SK-N-SH (cell line): ENCODE data around the gene LRSAM1. TPM values are rescaled to one million over a fixed set of nuclear protein-coding genes. Genes with fewer than 3 reads are reported as not detected.
A peak's percentile ranks its signal among the peaks of the same experiment; 100 is the strongest.

ENCODE experiments used
- CTCF ChIA-PET: fragments of 300-600, 350-600 bp; formaldehyde crosslinking; extraction: SDS; loops from one replicate; lab custom pipeline; 2021; lab: Yijun Ruan, JAX
- POLR2A ChIA-PET: fragments of 350-600 bp; sonication (Branson Sonifier 250); formaldehyde crosslinking; extraction: SDS; loops from one replicate; lab custom pipeline; 2020; ENCODE audit warnings: antibody characterized with exemption, inconsistent platforms; lab: Yijun Ruan, JAX
- DNase-seq: peaks from one replicate; pipeline ENCODE4 v3.0.0; 2012
- H2AFZ ChIP-seq: fragments of 200-600 bp; sonication (generic); 2 replicates; pipeline ENCODE4 v1.8.1; 2016; ENCODE audit warnings: antibody characterized with exemption, mild to moderate bottlenecking, low read depth
- H3F3A ChIP-seq: fragments of 200-600 bp; sonication (generic); replicated peaks from 2 replicates; pipeline ENCODE3; 2016; ENCODE audit warnings: antibody characterized with exemption, mild to moderate bottlenecking; ENCODE audit not compliant: insufficient read depth
- H3K27ac ChIP-seq, 2 experiments: fragments of 200-500 bp in 1 of 2; fragments of 200-600 bp in 1 of 2; sonication (Bioruptor generic) in 1 of 2; sonication (generic), shearing (Covaris generic) in 1 of 2; 2 replicates each; pipeline versions ENCODE4 v1.5.1 to v1.6.1; 2014 to 2016; ENCODE audit warnings: low read depth in 2 of 2, inconsistent platforms in 1 of 2, low read length in 1 of 2, mild to moderate bottlenecking in 1 of 2, mixed read lengths in 1 of 2
- H3K27me3 ChIP-seq: fragments of 200-600 bp; sonication (generic), shearing (Covaris generic); 2 replicates; pipeline ENCODE4 v1.6.1; 2016; ENCODE audit warnings: mixed run types; ENCODE audit not compliant: insufficient read depth
- H3K36me3 ChIP-seq, 2 experiments: fragments of 200-500 bp in 1 of 2; fragments of 200-600 bp in 1 of 2; sonication (Bioruptor generic) in 1 of 2; sonication (generic) in 1 of 2; replicated peaks in 1 of 2; 2 replicates each; pipeline versions ENCODE3 to v1.5.1; 2014 to 2016; ENCODE audit warnings: low read length in 1 of 2, mild to moderate bottlenecking in 1 of 2; ENCODE audit not compliant: insufficient read depth in 2 of 2, control insufficient read depth in 1 of 2
- H3K4me1 ChIP-seq, 2 experiments: fragments of 200-500 bp in 1 of 2; fragments of 200-600 bp in 1 of 2; sonication (Bioruptor generic) in 1 of 2; sonication (generic), shearing (Covaris generic) in 1 of 2; 2 replicates each; pipeline versions ENCODE4 v1.5.1 to v1.6.1; 2014 to 2016; ENCODE audit warnings: low read depth in 1 of 2, low read length in 1 of 2, mixed run types in 1 of 2; ENCODE audit not compliant: insufficient read depth in 2 of 2, control insufficient read depth in 1 of 2
- H3K4me2 ChIP-seq: fragments of 200-600 bp; sonication (generic), shearing (Covaris generic); 2 replicates; pipeline ENCODE4 v1.6.1; 2017; ENCODE audit warnings: mixed run types
- H3K4me3 ChIP-seq, 2 experiments: fragments of 200-500 bp in 1 of 2; fragments of 200-600 bp in 1 of 2; sonication (Bioruptor generic) in 1 of 2; sonication (generic), shearing (Covaris generic) in 1 of 2; 2 replicates each; pipeline versions ENCODE4 v1.5.1 to v1.8.1; 2014 to 2016; ENCODE audit warnings: low read depth in 2 of 2, inconsistent platforms in 1 of 2, low read length in 1 of 2, mild to moderate bottlenecking in 1 of 2, mixed read lengths in 1 of 2, moderate library complexity in 1 of 2
- H3K79me2 ChIP-seq: fragments of 200-600 bp; sonication (generic); 2 replicates; pipeline ENCODE4 v1.8.1; 2017; ENCODE audit warnings: mild to moderate bottlenecking; ENCODE audit not compliant: insufficient read depth
- H3K9ac ChIP-seq: fragments of 200-600 bp; sonication (generic); 2 replicates; pipeline ENCODE4 v1.6.1; 2017; ENCODE audit warnings: mixed run types
- H3K9me2 ChIP-seq: fragments of 200-600 bp; sonication (generic); 2 replicates; pipeline ENCODE4 v1.6.1; 2017; ENCODE audit warnings: mixed run types
- H3K9me3 ChIP-seq: fragments of 200-600 bp; sonication (generic); 2 replicates; pipeline ENCODE4 v1.6.1; 2017; ENCODE audit warnings: mixed run types, mild to moderate bottlenecking, moderate library complexity
- H4K20me1 ChIP-seq: fragments of 200-600 bp; sonication (generic); 2 replicates; pipeline ENCODE4 v1.6.1; 2017; ENCODE audit warnings: mild to moderate bottlenecking, mixed run types; ENCODE audit not compliant: insufficient read depth
- CHD2 ChIP-seq: fragments of 150-350 bp; IDR thresholded peaks from 2 replicates; pipeline ENCODE4 v1.6.1; 2018; ENCODE audit warnings: low read length; ENCODE audit not compliant: partially characterized antibody
- CTCF ChIP-seq: fragments of 200-600 bp; sonication (generic); IDR thresholded peaks from 2 replicates; pipeline ENCODE4 v1.6.1; 2017; ENCODE audit warnings: antibody characterized with exemption, mild to moderate bottlenecking, moderate library complexity
- EP300 ChIP-seq, 2 experiments: IDR thresholded peaks; 2 replicates each; pipeline versions ENCODE4 v1.4.0 to v1.6.1; 2012; ENCODE audit warnings: borderline replicate concordance in 1 of 2, low read depth in 1 of 2, low read length in 1 of 2
- EZH2phosphoT487 ChIP-seq: fragments of 200-600 bp; sonication (generic); IDR thresholded peaks from 2 replicates; pipeline ENCODE4 v1.6.1; 2017; ENCODE audit warnings: low read depth, mixed run types, mild to moderate bottlenecking, antibody characterized with exemption, moderate library complexity, borderline replicate concordance
- FOXJ3 ChIP-seq: sonication (generic); formaldehyde crosslinking; IDR thresholded peaks from 2 replicates; pipeline ENCODE4 v1.5.1; 2020; ENCODE audit warnings: mild to moderate bottlenecking, missing genetic modification reagents
- JUND ChIP-seq: IDR thresholded peaks from 2 replicates; pipeline ENCODE4 v1.4.0; 2012
- NFIC ChIP-seq: IDR thresholded peaks from 2 replicates; pipeline ENCODE4 v1.4.0; 2012; ENCODE audit warnings: borderline replicate concordance
- RCOR1 ChIP-seq: fragments of 150-350 bp; IDR thresholded peaks from 2 replicates; pipeline ENCODE4 v1.6.1; 2017; ENCODE audit warnings: antibody characterized with exemption, low read length
- RFX5 ChIP-seq: IDR thresholded peaks from 2 replicates; pipeline ENCODE4 v1.6.1; 2012; ENCODE audit warnings: mild to moderate bottlenecking, improper control_type of control experiment, low read length
- SIN3A ChIP-seq: IDR thresholded peaks from 2 replicates; pipeline ENCODE4 v1.6.1; 2012; ENCODE audit warnings: low read depth, mild to moderate bottlenecking, low read length, moderate library complexity, borderline replicate concordance
- SMC3 ChIP-seq: IDR thresholded peaks from 2 replicates; pipeline ENCODE4 v1.6.1; 2012; ENCODE audit warnings: low read depth, low read length, improper control_type of control experiment
- TCF12 ChIP-seq: IDR thresholded peaks from 2 replicates; pipeline ENCODE4 v1.4.0; 2012
- TEAD4 ChIP-seq: IDR thresholded peaks from 2 replicates; pipeline ENCODE4 v1.4.0; 2012; ENCODE audit warnings: mild to moderate bottlenecking, borderline replicate concordance; ENCODE audit not compliant: insufficient read depth
- USF1 ChIP-seq: IDR thresholded peaks from 2 replicates; pipeline ENCODE4 v1.4.0; 2012; ENCODE audit warnings: low read depth, borderline replicate concordance
- ZBTB33 ChIP-seq: IDR thresholded peaks from 2 replicates; pipeline ENCODE4 v1.4.0; 2012; ENCODE audit warnings: low read depth, borderline replicate concordance
- WGBS: methylation state at CpG from one replicate; pipeline ENCODE4 v1.1.6; 2017; ENCODE audit warnings: low lambda C conversion rate; 5-methylcytosine and 5-hydroxymethylcytosine counted together
- polyA plus RNA-seq, 3 experiments: library from polyadenylated mRNA; depleted of rRNA; stranded (reverse); fragments of >200 nt; gene quantifications; 2 replicates each; pipeline ENCODE4 v1.2.3, GENCODE V29; 2012

The LRSAM1 gene
- polyA plus RNA-seq, 1 of the 3 experiments (the other 2 are of a cell fraction): 8.0 TPM

GRCh38 chr9:127535396-127535795, 84.1 kb downstream of the LRSAM1 start:
- Histone ChIP-seq H3F3A (peaks cover 21% of the 10 kb centered on the region), H3K27ac (peak overlapping the region in 1 of 2 experiments; percentile 27; a peak in 1 of 4 replicates), H3K9ac (no peak overlapping the region), H3K4me3 (no peak overlapping the region), H2AFZ (no peak overlapping the region), H3K4me1 (peaks cover 13 to 29% of the 10 kb centered on the region in 2 experiments; a peak in 3 of 4 replicates), H3K4me2 (no peak overlapping the region), H3K27me3 (no peaks in the 10 kb centered on the region), H3K79me2 (peaks cover 100% of the 10 kb centered on the region), H4K20me1 (peaks cover 90% of the 10 kb centered on the region), H3K36me3 (peaks cover 6 to 28% of the 10 kb centered on the region in 2 experiments), H3K9me2 (no peaks in the 10 kb centered on the region), H3K9me3 (no peaks in the 10 kb centered on the region)
- no CpG with 5 or more reads among the region's 6 CpGs for WGBS
- no peak for TF ChIP-seq EZH2phosphoT487
- no peak for TF ChIP-seq CTCF
- TF ChIP-seq EP300 (IDR thresholded peaks at IDR 0.05; ENCODE audit: borderline replicate concordance in 1 of 2, low read depth in 1 of 2, low read length in 1 of 2): no peak
- TF ChIP-seq TEAD4: no peak
- no peak for TF ChIP-seq TCF12
- no peak for TF ChIP-seq ZBTB33
- TF ChIP-seq RCOR1: no peak
- no peak for TF ChIP-seq CHD2
- no peak for TF ChIP-seq FOXJ3 (CRISPR knock-in tag)
- TF ChIP-seq SIN3A: no peak
- no peak for TF ChIP-seq USF1
- no peak for TF ChIP-seq NFIC
- TF ChIP-seq RFX5: no peak
- no peak for TF ChIP-seq JUND
- no peak for TF ChIP-seq SMC3
- CTCF ChIA-PET: interaction anchor here (1.2 to 1.3 kb wide), 2 partner anchors 10 to 54 kb away, joined by 3 to 6 read pairs; no protein-coding TSS in a partner anchor
- DNase-seq: no peak
- POLR2A ChIA-PET: no interaction called here
